ENCODE data around the gene ACOT12.

DNA sequence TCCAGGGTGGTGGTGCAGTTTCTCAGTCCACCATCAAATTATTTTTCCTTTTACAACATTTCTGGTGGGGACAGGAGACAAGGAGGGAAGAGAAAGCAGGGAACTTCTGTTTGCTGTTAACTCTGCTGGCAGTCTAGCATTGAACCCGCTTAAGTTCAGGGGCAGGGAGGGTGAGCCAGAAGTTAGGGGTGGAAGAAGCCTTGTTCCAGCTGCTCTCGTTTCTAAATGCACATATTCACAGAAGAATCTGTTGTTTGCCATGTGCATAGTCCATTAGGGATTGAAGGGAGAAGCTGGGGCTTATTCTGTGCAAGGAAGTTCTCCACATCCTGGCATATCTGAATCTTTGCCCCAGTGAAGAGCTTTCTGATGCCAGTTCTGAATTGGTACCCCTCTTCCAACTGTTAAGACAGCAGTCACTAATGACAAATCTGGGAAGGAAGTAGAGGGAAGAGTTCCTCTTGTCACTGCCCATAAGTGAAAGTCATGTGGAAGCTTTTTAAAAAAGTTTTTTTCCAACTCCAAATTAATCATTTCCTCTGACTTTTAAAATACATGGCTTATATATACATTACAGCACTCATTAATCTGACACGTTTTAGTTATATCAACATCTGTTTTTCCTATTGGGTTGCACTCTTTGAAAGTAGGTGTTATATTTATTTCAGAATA is 32.6 kb upstream of the ACOT12 start:
- TF ChIP-seq, protein P1, sequence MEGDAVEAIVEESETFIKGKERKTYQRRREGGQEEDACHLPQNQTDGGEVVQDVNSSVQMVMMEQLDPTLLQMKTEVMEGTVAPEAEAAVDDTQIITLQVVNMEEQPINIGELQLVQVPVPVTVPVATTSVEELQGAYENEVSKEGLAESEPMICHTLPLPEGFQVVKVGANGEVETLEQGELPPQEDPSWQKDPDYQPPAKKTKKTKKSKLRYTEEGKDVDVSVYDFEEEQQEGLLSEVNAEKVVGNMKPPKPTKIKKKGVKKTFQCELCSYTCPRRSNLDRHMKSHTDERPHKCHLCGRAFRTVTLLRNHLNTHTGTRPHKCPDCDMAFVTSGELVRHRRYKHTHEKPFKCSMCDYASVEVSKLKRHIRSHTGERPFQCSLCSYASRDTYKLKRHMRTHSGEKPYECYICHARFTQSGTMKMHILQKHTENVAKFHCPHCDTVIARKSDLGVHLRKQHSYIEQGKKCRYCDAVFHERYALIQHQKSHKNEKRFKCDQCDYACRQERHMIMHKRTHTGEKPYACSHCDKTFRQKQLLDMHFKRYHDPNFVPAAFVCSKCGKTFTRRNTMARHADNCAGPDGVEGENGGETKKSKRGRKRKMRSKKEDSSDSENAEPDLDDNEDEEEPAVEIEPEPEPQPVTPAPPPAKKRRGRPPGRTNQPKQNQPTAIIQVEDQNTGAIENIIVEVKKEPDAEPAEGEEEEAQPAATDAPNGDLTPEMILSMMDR (IDR thresholded peaks at IDR 0.05): no peak
- TF ChIP-seq POLR2A (IDR thresholded peaks at IDR 0.05): no peak
- no peak for TF ChIP-seq POLR2AphosphoS5 (IDR thresholded peaks at IDR 0.05; ENCODE audit: insufficient read depth in 1 of 2, low read depth in 1 of 2)
